ENCODE measurements around the gene POLR3H. TPM values are rescaled to one million over a fixed set of nuclear protein-coding genes. Genes with fewer than 3 reads are reported as not detected.

The POLR3H gene
- total and polyA plus RNA-seq, 2 of the 4 experiments (the other 2 are of a cell fraction) = 37.8 to 67.8 TPM

GRCh38 chr22:41524809-41525449, 19.3 kb downstream of the POLR3H start (continued):
- TF ChIP-seq, protein P1, sequence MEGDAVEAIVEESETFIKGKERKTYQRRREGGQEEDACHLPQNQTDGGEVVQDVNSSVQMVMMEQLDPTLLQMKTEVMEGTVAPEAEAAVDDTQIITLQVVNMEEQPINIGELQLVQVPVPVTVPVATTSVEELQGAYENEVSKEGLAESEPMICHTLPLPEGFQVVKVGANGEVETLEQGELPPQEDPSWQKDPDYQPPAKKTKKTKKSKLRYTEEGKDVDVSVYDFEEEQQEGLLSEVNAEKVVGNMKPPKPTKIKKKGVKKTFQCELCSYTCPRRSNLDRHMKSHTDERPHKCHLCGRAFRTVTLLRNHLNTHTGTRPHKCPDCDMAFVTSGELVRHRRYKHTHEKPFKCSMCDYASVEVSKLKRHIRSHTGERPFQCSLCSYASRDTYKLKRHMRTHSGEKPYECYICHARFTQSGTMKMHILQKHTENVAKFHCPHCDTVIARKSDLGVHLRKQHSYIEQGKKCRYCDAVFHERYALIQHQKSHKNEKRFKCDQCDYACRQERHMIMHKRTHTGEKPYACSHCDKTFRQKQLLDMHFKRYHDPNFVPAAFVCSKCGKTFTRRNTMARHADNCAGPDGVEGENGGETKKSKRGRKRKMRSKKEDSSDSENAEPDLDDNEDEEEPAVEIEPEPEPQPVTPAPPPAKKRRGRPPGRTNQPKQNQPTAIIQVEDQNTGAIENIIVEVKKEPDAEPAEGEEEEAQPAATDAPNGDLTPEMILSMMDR (conservative IDR thresholded peaks at IDR 0.05; ENCODE audit: low read depth, low read length) = no peak
- TF ChIP-seq POLR2A (IDR thresholded peaks at IDR 0.05; ENCODE audit: low read depth, low read length) = no peak

- dilution Hi-C loops (cut with HindIII; ENCODE audit: low sequenced_read_pairs, unreplicated experiment) = no loop called here
- H3K79me1 ChIP-seq (ENCODE audit: low read depth in 1 of 2, low read length in 2 of 2) = peaks cover 6 to 43% of the 10 kb centered on the region in 2 experiments; a peak in 3 of 4 replicates
- TF ChIP-seq, protein P1 (conservative IDR thresholded peaks at IDR 0.05; ENCODE audit: low read depth, low read length) = no peak
- TF ChIP-seq BHLHE40 (IDR thresholded peaks at IDR 0.05; ENCODE audit: low read depth, low read length) = 0 out of 2 replicates have a peak, but pooled peaks have one; percentile 17
- TF ChIP-seq RCOR1 (IDR thresholded peaks at IDR 0.05; ENCODE audit: insufficient replicate concordance, low read length) = no peak
- TF ChIP-seq NFE2L2 (IDR thresholded peaks at IDR 0.05; ENCODE audit: low read depth, low read length) = no peak
- TF ChIP-seq CEBPB (IDR thresholded peaks at IDR 0.05; ENCODE audit: low read depth, low read length) = peak; percentile 73
- no peak for TF ChIP-seq CHD1 (IDR thresholded peaks at IDR 0.05; ENCODE audit: low read depth, low read length)
- no peak for TF ChIP-seq MAFK (IDR thresholded peaks at IDR 0.05; ENCODE audit: low read depth, low read length)
- TF ChIP-seq SMC3 (IDR thresholded peaks at IDR 0.05; ENCODE audit: low read depth, low read length) = no peak
- peak; percentile 53; the same call in 1 of the 2 replicates for TF ChIP-seq MAZ (IDR thresholded peaks at IDR 0.05; ENCODE audit: borderline replicate concordance, low read depth, low read length)
- H4K5ac ChIP-seq (ENCODE audit: low read depth, low read length) = peak overlapping the region; percentile 89
- H4K8ac ChIP-seq (ENCODE audit: low read depth in 2 of 2, low read length in 2 of 2) = peak overlapping the region; percentile 90 to 94; a peak in 3 of 4 replicates
- peak overlapping the region; percentile 96 for H2AK5ac ChIP-seq (ENCODE audit: low read depth, low read length)
- H2AK9ac ChIP-seq (replicated peaks; ENCODE audit: low read depth, low read length, poor library complexity) = peak overlapping the region; percentile 86
- H2BK15ac ChIP-seq (ENCODE audit: low read depth, low read length) = peak overlapping the region; percentile 35; the same call in 2 of the 3 replicates
- 56% methylated on average over 9 of the region's 13 CpGs; no CpG with 5 or more reads in 1 of the 2 experiments for WGBS, 2 experiments (ENCODE audit: extremely low coverage in 2 of 2, insufficient read length in 1 of 2)
- ATAC-seq (ENCODE audit: low read depth) (peak; percentile 65), DNase-seq (peak; percentile 78)
- H3K4me3 ChIP-seq (ENCODE audit: insufficient read depth, low read depth, low read length) = no peak overlapping the region
- H4K20me1 ChIP-seq (ENCODE audit: insufficient read depth, low read length) = peaks cover 26% of the 10 kb centered on the region
- POLR2A ChIA-PET (ENCODE audit: unreplicated experiment) = no interaction called here
- H3K14ac ChIP-seq (replicated peaks; ENCODE audit: low read depth, low read length) = peak overlapping the region; percentile 71
- H3K18ac ChIP-seq (ENCODE audit: low read depth, low read length) = peak overlapping the region; percentile 87
- no peaks in the 10 kb centered on the region for H3K27me3 ChIP-seq (ENCODE audit: control insufficient read depth, insufficient read depth, low read length)
- peaks cover 52% of the 10 kb centered on the region for H3K36me3 ChIP-seq (ENCODE audit: control insufficient read depth, insufficient read depth, low read length)
- peak overlapping the region; percentile 94 for H3K27ac ChIP-seq (ENCODE audit: insufficient read depth, low read length)
- peak overlapping the region; percentile 67 for H3K4me2 ChIP-seq (ENCODE audit: low read depth, low read length)
- H3K9me1 ChIP-seq (ENCODE audit: insufficient read depth, low read length) = peaks cover 15% of the 10 kb centered on the region; the same call in 1 of the 2 replicates
- no peaks in the 10 kb centered on the region for H3K9me3 ChIP-seq (ENCODE audit: control insufficient read depth, insufficient read depth, low read length)
- CTCF ChIA-PET = interaction anchor here (0.6 to 1.7 kb wide), 4 partner anchors 20 to 156 kb away, joined by 3 to 8 read pairs (median 3); partner anchors contain the start of gene POLR3H
- peak overlapping the region; percentile 84 for H4K91ac ChIP-seq (ENCODE audit: insufficient read depth, low read depth, low read length)
- in situ Hi-C loops (cut with MboI; ENCODE audit: low sequenced_read_pairs) = loop anchor here (25.0 kb wide), 1 partner anchor 587 kb away; no protein-coding TSS in a partner anchor
- peak overlapping the region; percentile 51; the same call in 1 of the 2 replicates for H3K9ac ChIP-seq (ENCODE audit: low read depth, low read length)
- no TSS peak for BruUV-seq (replicated peaks)
- H2BK120ac ChIP-seq (ENCODE audit: low read depth, low read length) = peak overlapping the region; percentile 91
- H3K4me1 ChIP-seq (ENCODE audit: control insufficient read depth, insufficient read depth, low read length) = peaks cover 25% of the 10 kb centered on the region
- peak overlapping the region; percentile 90; the same call in 1 of the 2 replicates for H3K23ac ChIP-seq (ENCODE audit: low read depth, low read length)
- H2AFZ ChIP-seq (replicated peaks; ENCODE audit: low read length, poor library complexity) = peak overlapping the region; percentile 64
- peak overlapping the region; percentile 95 for H2BK5ac ChIP-seq (ENCODE audit: low read depth, low read length, poor library complexity, severe bottlenecking)
- peak overlapping the region; percentile 94 for H3K4ac ChIP-seq (ENCODE audit: low read depth, low read length)
- peak overlapping the region; percentile 72 for H2BK20ac ChIP-seq (ENCODE audit: low read depth, low read length)
- intact Hi-C loops (cut with micrococcal nuclease) = loop anchor here (1.0 kb wide), 1 partner anchor 78 kb away; the partner anchor contains the start of gene TOB2
- H3K56ac ChIP-seq (ENCODE audit: extremely low read depth, insufficient read depth, low read length) = peak overlapping the region; percentile 28; the same call in 1 of the 2 replicates
These were observed 20.0 kb downstream of the POLR3H start for GRCh38 chr22:41524251-41524661.
